Measurements from ENCODE around the gene INPP5A. TPM values are rescaled to one million over a fixed set of nuclear protein-coding genes. Genes with fewer than 3 reads are reported as not detected.

The INPP5A gene
- total and polyA plus RNA-seq, 5 donors = 60.0 to 116 (median 97.8) TPM

DNA sequence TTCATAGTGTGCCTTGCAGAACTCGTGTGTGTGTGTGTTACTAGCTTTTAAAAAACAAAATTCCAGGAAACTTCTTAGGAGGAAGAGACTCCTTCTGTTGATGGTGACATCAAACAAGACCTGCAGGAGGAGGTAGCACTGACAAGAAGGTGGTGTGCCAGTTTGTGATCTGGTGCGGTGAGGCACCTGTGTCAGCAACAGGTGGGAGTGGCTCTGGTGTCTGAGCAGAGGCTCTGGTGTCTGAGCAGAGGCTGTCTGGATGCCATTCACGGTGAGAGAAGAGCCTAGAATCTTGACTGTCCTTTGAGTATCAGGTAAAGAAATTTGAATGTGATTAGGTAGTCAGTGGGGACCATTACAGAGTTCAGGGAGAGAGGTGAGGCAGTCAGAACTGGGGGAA lies 122.8 kb downstream of the INPP5A start:
- DNase-seq (no peak), ATAC-seq (no peak)
- Histone ChIP-seq H3K4me1 (ENCODE audit: control insufficient read depth, insufficient read depth, low read length) (no peaks in the 10 kb centered on the region), H3K27ac (ENCODE audit: low read length) (no peak overlapping the region), H3K4me3 (ENCODE audit: low read length) (no peak overlapping the region), H3K9me3 (ENCODE audit: control insufficient read depth, low read length) (no peaks in the 10 kb centered on the region), H3K27me3 (ENCODE audit: control insufficient read depth, insufficient read depth) (no peaks in the 10 kb centered on the region)
- WGBS = 94% methylated on average over 3 of the region's 3 CpGs
- intact Hi-C loops (cut with DNase I) = loop anchor here in 1 of 4 donors (10.0 kb wide), 1 partner anchor 124 kb away; the partner anchor contains the start of gene NKX6-2

DNA sequence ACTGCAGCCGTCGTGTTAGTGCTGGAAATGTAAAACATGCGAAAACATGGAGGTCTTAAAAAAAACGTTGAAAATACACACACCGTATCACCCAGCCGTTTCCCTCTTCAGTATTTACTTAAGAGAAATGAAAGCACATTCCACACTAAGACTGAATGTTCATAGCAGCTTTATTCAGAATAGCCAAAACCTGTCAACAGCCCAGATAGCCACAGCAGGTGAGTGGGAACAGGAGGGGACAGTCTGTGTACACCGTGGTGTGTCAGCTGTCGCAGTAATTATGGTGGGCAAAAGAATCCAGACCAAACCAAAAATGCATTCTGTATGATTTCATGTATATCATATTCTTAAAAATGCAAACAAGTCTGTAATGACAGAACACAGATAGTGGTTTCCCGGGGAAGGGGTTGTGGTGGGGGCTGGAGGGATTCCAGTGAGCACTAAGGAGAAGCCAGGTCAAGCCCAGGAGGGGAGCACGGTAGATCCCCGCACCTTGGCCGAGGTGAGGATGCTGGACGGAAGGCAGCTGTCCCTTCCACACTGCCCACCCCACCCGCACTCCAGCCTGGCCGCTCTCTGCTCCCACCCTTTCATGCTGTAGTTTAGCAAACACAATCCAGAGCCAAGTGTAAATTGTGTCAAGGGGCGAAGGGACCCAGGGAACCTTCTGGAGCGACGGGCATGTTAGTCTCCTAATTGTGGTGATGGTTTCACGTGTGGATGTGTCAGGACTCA lies 124.8 kb downstream of the INPP5A start:
- no peaks in the 10 kb centered on the region for H3K9me3 ChIP-seq (ENCODE audit: control insufficient read depth, low read length)
- WGBS = 85% methylated on average over 19 of the region's 19 CpGs
- no peaks in the 10 kb centered on the region for H3K27me3 ChIP-seq (ENCODE audit: control insufficient read depth, insufficient read depth)
- ATAC-seq (no peak), DNase-seq (no peak)
- intact Hi-C loops (cut with DNase I) = loop anchor here in 1 of 4 donors (10.0 kb wide), 1 partner anchor 122 kb away; the partner anchor contains the start of gene NKX6-2
- H3K27ac ChIP-seq (ENCODE audit: low read length) = no peak overlapping the region
- H3K4me1 ChIP-seq (ENCODE audit: control insufficient read depth, insufficient read depth, low read length) = no peaks in the 10 kb centered on the region
- no peak overlapping the region for H3K4me3 ChIP-seq (ENCODE audit: low read length)

DNA sequence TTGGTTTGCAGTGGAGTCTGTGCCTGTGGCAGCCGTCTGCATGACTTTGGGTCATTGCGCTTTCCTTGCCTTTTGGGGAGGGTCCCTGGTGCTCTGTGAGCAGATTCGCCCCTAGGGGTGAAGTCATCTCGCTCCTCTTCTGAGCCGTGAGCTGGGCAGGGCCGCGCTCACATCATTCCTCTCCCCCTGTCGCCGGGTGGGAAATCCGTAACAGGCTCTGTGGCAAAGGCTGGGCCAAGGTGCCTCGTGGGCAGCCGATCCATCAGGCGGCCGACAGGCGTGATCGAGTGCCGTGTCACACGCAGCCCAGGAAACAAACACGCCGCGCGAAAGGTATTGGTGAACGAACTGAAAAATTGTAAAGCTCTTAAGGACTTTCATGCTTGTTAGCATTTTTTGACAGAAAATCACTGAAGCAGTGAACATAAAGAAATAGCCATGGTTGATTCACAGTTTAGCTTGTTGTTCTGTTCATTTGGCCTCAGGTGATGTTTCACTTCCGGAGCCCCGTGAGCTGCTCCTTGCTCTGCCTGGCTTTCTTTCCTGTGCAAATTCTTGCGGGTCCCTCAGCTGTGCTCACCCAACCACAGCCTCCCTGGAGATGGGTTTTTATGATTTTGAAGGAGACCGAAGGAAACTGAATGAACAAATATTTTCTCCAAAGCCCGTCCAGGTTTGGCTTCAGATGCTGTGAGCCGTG lies 126.2 kb downstream of the INPP5A start:
- WGBS = 94% methylated on average over 29 of the region's 29 CpGs
- intact Hi-C loops (cut with DNase I) = loop anchor here in 1 of 4 donors (10.0 kb wide), 1 partner anchor 121 kb away; the partner anchor contains the start of gene NKX6-2
- H3K4me1 ChIP-seq (ENCODE audit: control insufficient read depth, insufficient read depth, low read length) = no peaks in the 10 kb centered on the region

DNA sequence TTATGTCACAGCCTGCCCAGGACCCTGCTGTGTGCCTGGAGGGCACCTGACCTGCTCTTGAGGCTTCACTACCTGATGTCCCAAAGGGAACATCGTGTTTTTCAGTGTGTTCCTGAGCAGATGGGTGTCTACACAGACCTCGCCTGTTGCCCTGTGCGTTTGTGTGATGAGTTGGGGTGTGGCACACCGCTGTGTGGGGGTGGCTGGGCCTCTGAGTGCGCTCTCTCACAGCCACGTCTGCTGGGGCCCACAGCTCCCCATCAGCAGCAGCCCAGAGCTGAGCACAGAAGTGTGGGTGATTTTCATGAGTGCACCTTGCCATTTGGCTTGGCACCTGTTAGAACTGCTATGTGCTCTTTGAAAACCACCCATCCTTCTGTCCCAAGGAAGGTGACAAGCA lies 126.8 kb downstream of the INPP5A start:
- no peak for ATAC-seq
- no peaks in the 10 kb centered on the region for H3K4me1 ChIP-seq (ENCODE audit: control insufficient read depth, insufficient read depth, low read length)
- H3K27ac ChIP-seq (ENCODE audit: low read length) = no peak overlapping the region
- intact Hi-C loops (cut with DNase I) = loop anchor here in 1 of 4 donors (10.0 kb wide), 1 partner anchor 120 kb away; the partner anchor contains the start of gene NKX6-2
- no peak for DNase-seq
- no peak overlapping the region for H3K4me3 ChIP-seq (ENCODE audit: low read length)
- 92% methylated on average over 6 of the region's 6 CpGs for WGBS
- no peaks in the 10 kb centered on the region for H3K27me3 ChIP-seq (ENCODE audit: control insufficient read depth, insufficient read depth)
- H3K9me3 ChIP-seq (ENCODE audit: control insufficient read depth, low read length) = no peaks in the 10 kb centered on the region

More for the DNA sequence above, 126.2 kb downstream of the INPP5A start:
- no peak overlapping the region for H3K4me3 ChIP-seq (ENCODE audit: low read length)
- DNase-seq (no peak), ATAC-seq (no peak)
- no peak overlapping the region for H3K27ac ChIP-seq (ENCODE audit: low read length)
- no peaks in the 10 kb centered on the region for H3K27me3 ChIP-seq (ENCODE audit: control insufficient read depth, insufficient read depth)
- no peaks in the 10 kb centered on the region for H3K9me3 ChIP-seq (ENCODE audit: control insufficient read depth, low read length)

DNA sequence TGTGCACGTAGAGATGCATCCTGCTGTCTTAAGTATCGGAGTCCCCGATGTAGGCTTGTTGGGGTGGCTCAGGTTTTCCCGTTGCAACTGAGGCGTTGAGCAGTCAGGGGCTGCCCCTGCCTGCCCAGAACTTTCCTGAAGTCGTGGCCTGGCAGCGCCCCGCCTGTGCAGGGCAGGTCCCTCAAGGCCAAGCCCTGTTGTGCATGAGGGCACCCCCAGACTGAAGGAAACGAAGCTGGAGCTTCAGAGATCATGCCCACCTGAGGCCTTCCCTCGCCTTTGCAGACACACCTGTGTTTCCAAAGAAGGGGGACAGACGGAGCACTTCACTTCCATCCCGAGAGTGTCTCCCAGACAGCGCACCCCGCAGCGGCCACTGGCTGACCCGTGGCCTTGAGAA lies 127.3 kb downstream of the INPP5A start:
- ATAC-seq (no peak), DNase-seq (no peak)
- intact Hi-C loops (cut with DNase I) = loop anchor here in 1 of 4 donors (10.0 kb wide), 1 partner anchor 120 kb away; the partner anchor contains the start of gene NKX6-2
- no peaks in the 10 kb centered on the region for H3K9me3 ChIP-seq (ENCODE audit: control insufficient read depth, low read length)
- no peaks in the 10 kb centered on the region for H3K27me3 ChIP-seq (ENCODE audit: control insufficient read depth, insufficient read depth)
- no peaks in the 10 kb centered on the region for H3K4me1 ChIP-seq (ENCODE audit: control insufficient read depth, insufficient read depth, low read length)
- no peak overlapping the region for H3K27ac ChIP-seq (ENCODE audit: low read length)
- WGBS = 94% methylated on average over 16 of the region's 16 CpGs
- no peak overlapping the region for H3K4me3 ChIP-seq (ENCODE audit: low read length)

DNA sequence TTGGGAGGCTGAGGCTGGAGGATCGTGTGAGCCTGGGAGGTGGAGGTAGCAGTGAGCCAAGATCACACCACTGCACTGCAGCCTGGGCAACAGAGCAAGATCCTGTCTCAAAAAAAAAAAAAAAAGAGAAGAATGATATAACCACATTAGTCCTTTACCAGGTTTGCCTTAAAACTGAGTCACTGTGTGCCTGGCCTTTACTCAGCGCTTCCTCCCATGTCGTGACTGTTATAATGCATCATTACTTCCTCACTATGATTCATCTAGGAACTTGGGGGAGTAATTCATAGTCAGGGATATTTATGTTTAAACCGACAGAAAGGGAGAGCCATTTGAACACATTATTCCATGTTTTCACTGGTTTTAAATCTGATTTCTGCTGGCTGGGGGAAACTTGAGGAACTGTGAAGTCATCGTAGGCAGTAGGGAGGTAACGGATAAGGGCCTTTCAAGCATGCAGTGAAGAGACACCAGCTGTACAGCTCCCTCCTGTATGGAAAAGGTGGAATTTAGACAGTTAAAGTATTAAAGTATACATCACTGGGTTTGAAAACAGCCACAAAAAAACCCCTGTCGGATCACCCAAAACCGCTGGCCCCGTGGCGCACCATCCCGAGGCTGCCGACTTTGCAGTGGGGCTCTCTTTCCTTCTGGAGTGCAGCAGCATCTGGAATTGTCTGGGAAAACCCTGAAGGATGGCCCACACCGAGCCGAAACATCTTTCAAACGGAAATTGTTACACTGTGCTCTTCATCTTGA lies 128.5 kb downstream of the INPP5A start:
- no peak overlapping the region for H3K27ac ChIP-seq (ENCODE audit: low read length)
- H3K27me3 ChIP-seq (ENCODE audit: control insufficient read depth, insufficient read depth) = no peaks in the 10 kb centered on the region
- 82% methylated on average over 15 of the region's 15 CpGs for WGBS
- intact Hi-C loops (cut with DNase I) = loop anchor here in 1 of 4 donors (10.0 kb wide), 1 partner anchor 119 kb away; the partner anchor contains the start of gene NKX6-2
- DNase-seq (no peak), ATAC-seq (peak in 1 of 2 donors; percentile 59)
- no peaks in the 10 kb centered on the region for H3K9me3 ChIP-seq (ENCODE audit: control insufficient read depth, low read length)
- H3K4me1 ChIP-seq (ENCODE audit: control insufficient read depth, insufficient read depth, low read length) = no peaks in the 10 kb centered on the region
- no peak overlapping the region for H3K4me3 ChIP-seq (ENCODE audit: low read length)

DNA sequence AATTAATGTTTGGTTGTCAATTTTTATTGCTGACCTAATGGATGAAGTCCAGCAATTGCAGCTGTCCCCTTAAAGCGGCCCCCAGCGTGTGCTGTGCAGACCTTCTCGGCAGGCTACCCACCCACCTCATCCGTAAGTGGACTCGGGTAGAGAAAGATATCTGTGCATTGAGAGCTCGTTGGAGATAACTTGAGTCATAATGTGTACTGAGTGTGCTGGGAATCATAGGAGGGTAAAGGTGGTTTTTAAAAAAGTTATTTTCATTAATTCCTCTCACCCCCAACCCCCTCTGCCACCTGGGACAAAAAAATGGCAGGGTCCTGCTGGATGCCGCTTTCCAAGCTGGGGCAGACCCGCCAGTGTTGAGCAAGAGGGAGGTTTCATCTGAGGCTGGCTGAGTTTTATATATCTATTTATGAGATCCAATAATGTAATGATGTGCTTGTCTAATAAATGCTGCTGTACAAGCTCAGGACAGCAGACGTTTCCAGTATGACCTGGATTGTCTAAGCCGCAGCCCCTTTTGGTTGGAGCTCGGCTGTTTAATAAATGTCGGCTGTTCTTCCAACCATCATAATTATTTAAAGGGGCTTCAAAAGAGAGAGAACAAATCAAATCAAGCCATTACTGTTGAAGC lies 129.2 kb downstream of the INPP5A start:
- Histone ChIP-seq H3K27me3 (ENCODE audit: control insufficient read depth, insufficient read depth) (no peaks in the 10 kb centered on the region), H3K4me1 (ENCODE audit: control insufficient read depth, insufficient read depth, low read length) (peaks cover 6% of the 10 kb centered on the region), H3K27ac (ENCODE audit: low read length) (no peak overlapping the region), H3K4me3 (ENCODE audit: low read length) (no peak overlapping the region), H3K9me3 (ENCODE audit: control insufficient read depth, low read length) (no peaks in the 10 kb centered on the region)
- intact Hi-C loops (cut with DNase I) = loop anchor here in 1 of 4 donors (10.0 kb wide), 1 partner anchor 118 kb away; the partner anchor contains the start of gene NKX6-2
- WGBS = 77% methylated on average over 12 of the region's 12 CpGs
- ATAC-seq (no peak), DNase-seq (no peak)

DNA sequence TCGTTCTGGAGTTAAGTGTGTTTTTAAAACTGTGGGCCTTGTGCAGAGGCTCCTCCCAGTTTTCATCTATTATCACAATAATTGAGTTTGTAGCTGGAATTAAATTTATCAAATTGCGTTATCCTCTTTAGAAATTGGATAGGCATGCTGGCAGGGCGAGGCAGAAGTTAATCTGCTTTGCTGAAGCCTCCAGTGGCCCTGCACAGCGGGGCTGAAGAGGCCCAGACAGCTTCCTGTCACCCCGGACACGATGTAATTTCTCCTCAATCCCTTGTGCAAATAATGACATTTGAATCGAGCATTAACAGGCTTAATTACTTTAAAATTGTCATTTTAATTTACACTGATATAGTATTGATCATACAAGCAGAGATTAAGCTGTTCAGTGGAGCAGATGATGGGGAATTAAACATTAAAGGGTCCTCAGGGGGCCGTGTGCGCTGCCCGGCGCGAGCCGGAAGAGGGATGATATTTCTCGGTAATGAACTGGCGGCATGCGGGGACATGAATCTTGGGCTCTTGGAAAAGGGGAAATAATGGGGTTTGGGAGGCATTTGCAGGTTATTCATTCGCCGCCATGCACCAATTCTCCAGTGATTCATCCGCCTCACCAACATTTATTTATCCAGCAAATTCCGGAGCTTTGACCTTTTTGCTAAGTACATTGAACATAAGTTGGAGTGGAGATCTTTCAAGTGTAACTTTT lies 129.9 kb downstream of the INPP5A start:
- Histone ChIP-seq H3K9me3 (ENCODE audit: control insufficient read depth, low read length) (no peaks in the 10 kb centered on the region), H3K4me3 (ENCODE audit: low read length) (no peak overlapping the region), H3K27ac (ENCODE audit: low read length) (no peak overlapping the region), H3K4me1 (ENCODE audit: control insufficient read depth, insufficient read depth, low read length) (peaks cover 6% of the 10 kb centered on the region), H3K27me3 (ENCODE audit: control insufficient read depth, insufficient read depth) (no peaks in the 10 kb centered on the region)
- DNase-seq = no peak
- no peak for ATAC-seq
- 86% methylated on average over 20 of the region's 20 CpGs for WGBS
- intact Hi-C loops (cut with DNase I) = loop anchor here in 1 of 4 donors (10.0 kb wide), 1 partner anchor 117 kb away; the partner anchor contains the start of gene NKX6-2

DNA sequence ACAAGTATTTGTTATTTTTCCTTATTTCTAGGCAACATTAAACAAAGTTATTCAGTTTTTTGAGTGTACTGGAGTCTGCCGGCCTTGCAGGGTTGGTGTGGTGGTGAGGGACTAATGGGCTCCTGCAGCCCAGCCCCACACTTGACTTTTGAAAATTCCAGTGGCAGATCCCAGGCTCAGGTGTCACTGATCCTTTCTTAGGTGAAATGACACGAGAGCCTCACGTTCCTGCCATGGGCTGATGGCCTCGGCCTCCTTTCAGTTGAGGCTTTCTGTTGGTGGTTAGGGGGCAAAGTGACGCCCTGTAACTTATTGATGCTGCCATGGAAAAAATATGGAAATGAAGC lies 130.4 kb downstream of the INPP5A start:
- peaks cover 6% of the 10 kb centered on the region for H3K4me1 ChIP-seq (ENCODE audit: control insufficient read depth, insufficient read depth, low read length)
- H3K27ac ChIP-seq (ENCODE audit: low read length) = no peak overlapping the region
- no peaks in the 10 kb centered on the region for H3K27me3 ChIP-seq (ENCODE audit: control insufficient read depth, insufficient read depth)
- H3K9me3 ChIP-seq (ENCODE audit: control insufficient read depth, low read length) = no peaks in the 10 kb centered on the region
- no peak overlapping the region for H3K4me3 ChIP-seq (ENCODE audit: low read length)
- ATAC-seq = no peak
- no peak for DNase-seq
- 93% methylated on average over 5 of the region's 5 CpGs for WGBS
- intact Hi-C loops (cut with DNase I) = loop anchor here in 1 of 4 donors (10.0 kb wide), 1 partner anchor 117 kb away; the partner anchor contains the start of gene NKX6-2
